Tracheal epithelial cell (primary cell): ENCODE measurements around the gene TGFBRAP1. TPM values are rescaled to one million over a fixed set of nuclear protein-coding genes. Genes with fewer than 3 reads are reported as not detected.

Experiments
- total RNA-seq: library from RNA; depleted of rRNA; stranded (reverse); fragments of >200 nt; gene quantifications from 2 replicates; pipeline ENCODE4 v1.2.1, GENCODE V29; 2014

TGFBRAP1 gene
- 17.8 and 20.7 TPM in 2 replicates for total RNA-seq

DNA sequence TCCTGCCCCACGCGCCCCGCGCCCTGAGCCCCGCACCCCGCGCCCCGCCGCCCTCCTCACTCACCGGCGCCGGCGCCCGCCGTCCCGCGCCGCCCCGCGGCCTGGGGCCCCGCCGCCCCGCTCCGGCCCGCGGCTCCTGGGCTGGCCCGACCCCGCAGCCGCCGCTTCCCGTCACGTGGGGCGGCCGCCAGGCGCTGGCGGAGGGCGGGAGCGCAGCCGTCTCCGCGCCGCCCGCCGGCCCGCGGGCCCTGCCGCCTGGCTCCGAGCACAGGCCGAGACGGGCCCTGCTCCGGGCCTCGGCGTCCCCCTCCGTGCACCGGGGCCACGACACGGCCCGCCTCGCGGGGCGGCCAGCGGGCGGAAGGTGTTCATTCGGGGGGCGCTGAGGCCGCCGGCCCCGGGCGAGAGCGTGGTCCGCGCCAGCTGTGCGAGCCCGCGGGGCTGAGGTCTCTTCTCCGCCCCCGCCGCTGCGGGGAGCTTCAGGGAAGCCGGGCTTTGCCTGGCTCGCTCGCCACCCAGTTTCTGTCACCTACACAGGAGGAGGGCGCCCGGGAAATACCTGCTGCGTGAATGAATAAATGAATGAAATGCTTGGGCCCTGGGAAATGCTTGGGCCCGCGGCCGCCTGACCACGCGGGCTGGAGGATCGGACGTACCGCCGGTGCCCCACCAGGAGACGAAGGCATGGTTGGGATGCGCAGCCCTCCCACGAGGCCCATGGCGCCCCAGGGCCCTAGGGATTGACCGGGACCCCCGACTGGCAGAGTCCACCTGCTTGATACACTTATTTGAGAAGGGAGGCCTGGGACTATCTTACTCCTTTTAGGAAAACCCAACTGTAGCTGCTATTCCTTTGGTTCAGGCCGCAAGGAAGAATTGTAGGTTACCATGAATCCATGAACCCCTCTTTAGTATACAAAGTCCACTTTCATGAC lies at the start of gene TGFBRAP1:
Gene TGFBRAP1 (minus strand): TSS at position 175 of the 935 bp plus-strand sequence. CDS start 21,434 bp downstream, outside the sequence.

DNA sequence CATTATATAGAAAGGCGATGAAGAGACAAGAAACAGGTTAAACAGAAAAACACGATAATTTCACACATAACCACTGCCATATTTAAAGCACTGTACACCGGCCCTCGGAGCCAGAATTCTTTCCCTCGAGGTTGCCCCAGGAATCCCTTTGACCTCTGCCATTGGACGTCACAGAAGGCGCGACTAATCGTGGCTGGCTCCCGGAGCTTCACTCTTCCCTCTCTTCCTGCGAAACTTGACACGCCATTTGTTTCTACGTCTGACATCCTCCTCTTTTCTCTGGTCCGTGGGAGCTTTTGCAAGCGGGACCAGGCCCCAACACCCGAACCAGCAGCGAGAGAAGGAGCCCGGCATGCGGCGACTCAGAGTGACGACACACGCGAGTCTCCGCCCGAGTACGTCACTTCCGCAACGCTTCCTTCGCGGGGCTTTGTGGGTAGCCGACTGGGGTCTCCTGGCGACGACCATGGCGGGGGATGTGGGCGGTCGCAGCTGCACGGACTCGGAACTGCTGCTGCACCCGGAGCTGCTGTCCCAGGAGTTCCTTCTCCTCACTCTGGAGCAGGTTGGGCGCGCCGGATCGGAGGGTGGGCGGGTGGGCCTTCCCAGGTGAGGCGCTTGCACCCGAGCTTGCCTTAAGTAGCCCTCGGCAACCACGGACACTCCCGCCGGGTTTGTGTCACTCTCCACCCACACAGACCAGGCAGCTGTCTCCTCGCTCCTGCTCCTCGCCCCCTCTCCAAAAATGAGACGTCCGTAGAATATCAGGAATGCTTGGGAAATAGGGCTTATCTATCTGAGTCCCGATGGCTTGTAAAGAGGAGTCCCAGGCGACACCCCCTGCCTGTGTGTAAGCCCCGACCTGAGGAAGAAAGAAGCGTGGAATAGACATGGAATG lies 7.8 kb upstream of the TGFBRAP1 start, which contains the start of gene C2orf49:
Gene C2orf49 (plus strand): TSS at position 419 of the 898 bp plus-strand sequence. CDS start 48 bp downstream, at position 467.

GRCh38 chr2:105241443-105241842 lies 88.1 kb downstream of the TGFBRAP1 start, which contains the start of gene GPR45:
GPR45 (plus strand) TSS chr2:105241743; CDS start chr2:105241859, 116 bp downstream.

Other genes with a start within 250 kb of the TGFBRAP1 start
- not detected in 2 replicates for gene GPR45, start 88.0 kb downstream of the TGFBRAP1 start, total RNA-seq
- 21.3 and 21.4 TPM in 2 replicates for gene C2orf49, start 7.8 kb upstream of the TGFBRAP1 start, total RNA-seq
- 50.3 and 75.9 TPM in 2 replicates for gene FHL2, start 69.3 kb upstream of the TGFBRAP1 start, total RNA-seq